H1 (cell line): Measurements from ENCODE around the gene SWI5. TPM values are rescaled to one million over a fixed set of nuclear protein-coding genes. Genes with fewer than 3 reads are reported as not detected.

Experiments used
- CHD7 ChIP-seq: fragments of 300-600 bp; sonication (generic); IDR thresholded peaks from 2 replicates; pipeline ENCODE4 v1.7.1; 2012; ENCODE audit warnings: low read length, moderate library complexity, mild to moderate bottlenecking, inconsistent platforms; ENCODE audit not compliant: insufficient replicate concordance
- POLR2AphosphoS5 ChIP-seq: IDR thresholded peaks from 2 replicates; pipeline ENCODE4 v1.6.1; 2011; ENCODE audit warnings: low read depth, low read length
- SIX5 ChIP-seq: IDR thresholded peaks from 2 replicates; pipeline ENCODE4 v1.6.1; 2011; ENCODE audit warnings: mild to moderate bottlenecking, low read depth, low read length
- polyA plus RNA-seq, 7 experiments: library from polyadenylated mRNA; depleted of rRNA in 3 of 7; stranded (reverse) in 5 of 7; unstranded in 2 of 7; fragments of >200 nt in 5 of 7; fragments of 200-250 nt in 2 of 7; gene quantifications; 1 replicate in 5 of 7; 2 replicates in 1 of 7; 4 replicates in 1 of 7; pipeline versions ENCODE4 v1.2.1 to v1.2.3, GENCODE V29; 2011 to 2013; ENCODE audit warnings: missing spikeins in 2 of 7, mixed read lengths in 2 of 7
- total RNA-seq: library from RNA; stranded (reverse); fragmentation: NEBNext Ultra II Directional; extraction: Animal tissue kit (Norgen Biotek cat#: 25700); gene quantifications from 2 replicates; pipeline ENCODE4 v1.2.1, GENCODE V29; 2021

Gene SWI5
- total and polyA plus RNA-seq, 2 of the 8 experiments (the other 6 are each of a cell fraction or from before 2014, with no cell fraction given): 29.0 to 59.5 TPM

- no peak for TF ChIP-seq CHD7
- no peak for TF ChIP-seq SIX5
- TF ChIP-seq POLR2AphosphoS5: 0 out of 2 replicates have a peak, but pooled peaks have one; percentile 19
These were observed 33.3 kb upstream of the SWI5 start (continued) for GRCh38 chr9:128242828-128243214.
